Measurements from ENCODE around the gene COL5A3. TPM values are rescaled to one million over a fixed set of nuclear protein-coding genes. Genes with fewer than 3 reads are reported as not detected.

The COL5A3 gene
- total and polyA plus RNA-seq, 4 donors, result 8.4 to 15.1 (median 10.5) TPM

DNA sequence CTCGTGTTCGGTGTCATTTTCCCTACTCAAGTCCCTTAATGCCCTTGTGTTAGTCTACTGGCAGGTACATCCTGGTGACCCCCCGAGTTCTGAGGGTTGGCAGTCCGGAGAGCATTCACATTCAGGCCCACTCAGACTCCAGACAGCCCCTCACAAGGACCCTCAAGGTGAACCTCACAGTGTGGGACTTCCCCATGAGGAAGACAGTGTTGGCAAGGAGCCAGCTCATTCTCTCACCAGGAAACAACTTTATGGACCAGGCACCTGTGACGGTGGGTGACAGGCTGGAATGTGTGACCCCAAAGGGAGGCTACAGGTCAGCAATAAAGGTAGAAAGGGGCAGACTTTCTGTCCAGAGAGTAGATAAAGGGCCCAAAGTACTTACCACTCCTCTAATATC lies 27.5 kb upstream of the COL5A3 start:
- H3K36me3 ChIP-seq (ENCODE audit: control insufficient read depth in 4 of 4, insufficient read depth in 4 of 4, low read length in 4 of 4), result no peaks in the 10 kb centered on the region
- no peak overlapping the region for H3K4me3 ChIP-seq
- peaks cover 0 to 6% (median 0%) of the 10 kb centered on the region in 3 donors for H3K27me3 ChIP-seq (ENCODE audit: control insufficient read depth in 3 of 3, insufficient read depth in 3 of 3, low read length in 2 of 3)
- WGBS, 2 donors, result 58 to 67% methylated on average over 5 of the region's 5 CpGs
- peaks cover 0 to 16% (median 9%) of the 10 kb centered on the region in 4 donors for H3K9me3 ChIP-seq (ENCODE audit: control insufficient read depth in 4 of 4, insufficient read depth in 3 of 4, low read length in 3 of 4)
- ATAC-seq (ENCODE audit: insufficient read depth, low FRiP score) (no peak), DNase-seq (peak in 1 of 3 donors; percentile 2)
- no peak overlapping the region for H3K27ac ChIP-seq (ENCODE audit: low read depth in 1 of 2, low read length in 1 of 2)
- no peak overlapping the region for H3K9ac ChIP-seq (ENCODE audit: insufficient read depth in 1 of 2, low read length in 2 of 2)
- TF ChIP-seq, protein P1, sequence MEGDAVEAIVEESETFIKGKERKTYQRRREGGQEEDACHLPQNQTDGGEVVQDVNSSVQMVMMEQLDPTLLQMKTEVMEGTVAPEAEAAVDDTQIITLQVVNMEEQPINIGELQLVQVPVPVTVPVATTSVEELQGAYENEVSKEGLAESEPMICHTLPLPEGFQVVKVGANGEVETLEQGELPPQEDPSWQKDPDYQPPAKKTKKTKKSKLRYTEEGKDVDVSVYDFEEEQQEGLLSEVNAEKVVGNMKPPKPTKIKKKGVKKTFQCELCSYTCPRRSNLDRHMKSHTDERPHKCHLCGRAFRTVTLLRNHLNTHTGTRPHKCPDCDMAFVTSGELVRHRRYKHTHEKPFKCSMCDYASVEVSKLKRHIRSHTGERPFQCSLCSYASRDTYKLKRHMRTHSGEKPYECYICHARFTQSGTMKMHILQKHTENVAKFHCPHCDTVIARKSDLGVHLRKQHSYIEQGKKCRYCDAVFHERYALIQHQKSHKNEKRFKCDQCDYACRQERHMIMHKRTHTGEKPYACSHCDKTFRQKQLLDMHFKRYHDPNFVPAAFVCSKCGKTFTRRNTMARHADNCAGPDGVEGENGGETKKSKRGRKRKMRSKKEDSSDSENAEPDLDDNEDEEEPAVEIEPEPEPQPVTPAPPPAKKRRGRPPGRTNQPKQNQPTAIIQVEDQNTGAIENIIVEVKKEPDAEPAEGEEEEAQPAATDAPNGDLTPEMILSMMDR (IDR thresholded peaks at IDR 0.05; ENCODE audit: control extremely low read depth, extremely low read depth), result no peak
- no peaks in the 10 kb centered on the region for H3K4me1 ChIP-seq (ENCODE audit: control insufficient read depth in 5 of 5, insufficient read depth in 5 of 5, low read length in 5 of 5)

DNA sequence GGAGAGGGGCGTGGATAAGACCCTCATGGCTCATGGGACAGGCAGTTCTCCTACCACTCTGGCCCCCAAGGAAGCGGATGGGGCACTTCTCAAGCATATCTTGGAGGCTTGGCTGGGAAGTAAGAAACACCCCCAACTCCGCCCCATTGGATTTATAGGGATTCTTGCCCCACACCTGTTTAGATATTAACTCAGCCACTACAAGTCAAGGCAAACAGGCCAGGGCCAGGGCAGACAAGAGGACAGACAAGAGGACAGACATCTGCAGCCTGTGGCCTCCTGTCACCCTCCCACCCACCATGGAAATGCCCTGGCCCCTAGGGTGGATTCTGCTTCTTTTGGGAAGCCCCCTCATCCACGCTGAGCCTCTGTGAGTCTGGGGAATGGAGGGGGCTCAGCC lies 27.1 kb upstream of the COL5A3 start:
- WGBS, 2 donors, result 61 to 83% methylated on average over 4 of the region's 4 CpGs
- DNase-seq (no peak), ATAC-seq (ENCODE audit: insufficient read depth, low FRiP score) (no peak)
- H3K27ac ChIP-seq (ENCODE audit: low read depth in 1 of 2, low read length in 1 of 2), result no peak overlapping the region
- no peak overlapping the region for H3K4me3 ChIP-seq
- peaks cover 0 to 6% (median 0%) of the 10 kb centered on the region in 3 donors for H3K27me3 ChIP-seq (ENCODE audit: control insufficient read depth in 3 of 3, insufficient read depth in 3 of 3, low read length in 2 of 3)
- H3K36me3 ChIP-seq (ENCODE audit: control insufficient read depth in 4 of 4, insufficient read depth in 4 of 4, low read length in 4 of 4), result no peaks in the 10 kb centered on the region
- H3K4me1 ChIP-seq (ENCODE audit: control insufficient read depth in 5 of 5, insufficient read depth in 5 of 5, low read length in 5 of 5), result no peaks in the 10 kb centered on the region
- TF ChIP-seq, protein P1 (IDR thresholded peaks at IDR 0.05; ENCODE audit: control extremely low read depth, extremely low read depth), result no peak
- H3K9me3 ChIP-seq (ENCODE audit: control insufficient read depth in 4 of 4, insufficient read depth in 3 of 4, low read length in 3 of 4), result peaks cover 0 to 12% (median 6%) of the 10 kb centered on the region in 4 donors
- no peak overlapping the region for H3K9ac ChIP-seq (ENCODE audit: insufficient read depth in 1 of 2, low read length in 2 of 2)

DNA sequence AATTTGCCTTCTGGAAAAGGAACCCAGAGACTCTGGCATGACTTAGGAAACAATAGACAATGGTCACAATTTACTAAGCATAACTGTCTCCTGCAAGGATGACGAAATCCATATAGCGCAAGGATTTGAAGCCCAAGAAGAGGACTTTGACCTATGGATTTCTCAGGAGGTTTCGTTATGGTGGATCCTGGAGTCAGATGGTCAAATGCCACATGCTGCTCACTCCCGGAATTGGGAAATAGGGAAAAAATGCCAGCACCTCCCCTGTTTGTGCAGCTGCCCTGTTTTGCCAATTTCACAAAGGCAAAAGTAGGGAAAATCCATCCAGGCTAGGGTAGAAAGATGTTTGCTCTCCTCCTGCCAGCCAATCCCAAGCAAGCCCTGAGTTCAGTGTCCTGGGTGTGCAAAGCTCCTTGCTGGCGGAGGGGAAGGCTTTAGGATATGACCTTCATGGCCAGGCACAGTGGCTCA lies 26.3 kb upstream of the COL5A3 start:
- Histone ChIP-seq H3K4me3 (no peak overlapping the region), H3K4me1 (ENCODE audit: control insufficient read depth in 5 of 5, insufficient read depth in 5 of 5, low read length in 5 of 5) (no peaks in the 10 kb centered on the region), H3K27ac (ENCODE audit: low read depth in 1 of 2, low read length in 1 of 2) (no peak overlapping the region), H3K9me3 (ENCODE audit: control insufficient read depth in 4 of 4, insufficient read depth in 3 of 4, low read length in 3 of 4) (peaks cover 0 to 7% (median 2%) of the 10 kb centered on the region in 4 donors), H3K27me3 (ENCODE audit: control insufficient read depth in 3 of 3, insufficient read depth in 3 of 3, low read length in 2 of 3) (peaks cover 0 to 6% (median 0%) of the 10 kb centered on the region in 3 donors), H3K9ac (ENCODE audit: insufficient read depth in 1 of 2, low read length in 2 of 2) (no peak overlapping the region), H3K36me3 (ENCODE audit: control insufficient read depth in 4 of 4, insufficient read depth in 4 of 4, low read length in 4 of 4) (no peaks in the 10 kb centered on the region)
- ATAC-seq (ENCODE audit: insufficient read depth, low FRiP score), result no peak
- WGBS, 2 donors, result 71 to 78% methylated on average over 5 of the region's 5 CpGs
- DNase-seq, result no peak
- TF ChIP-seq, protein P1 (IDR thresholded peaks at IDR 0.05; ENCODE audit: control extremely low read depth, extremely low read depth), result no peak

DNA sequence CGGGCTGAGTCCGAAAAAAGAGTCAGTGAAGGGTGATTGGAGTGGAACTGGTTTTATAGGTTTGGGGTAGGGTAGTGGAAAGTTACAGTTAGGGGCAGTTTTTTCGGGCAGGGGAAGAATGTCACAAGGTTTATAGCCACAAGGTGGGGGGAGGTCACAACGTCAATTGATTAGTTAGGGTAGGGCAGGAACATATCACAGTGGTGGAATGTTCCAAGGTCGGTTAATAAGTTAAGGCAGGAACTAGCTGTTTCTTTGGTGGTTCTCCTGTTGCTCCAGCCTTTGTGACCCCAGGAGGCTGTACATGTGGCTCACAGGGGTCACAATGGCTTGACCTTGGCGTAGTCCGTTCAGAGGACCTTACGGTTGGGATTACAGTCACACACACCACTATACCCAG lies 23.3 kb upstream of the COL5A3 start:
- ATAC-seq (ENCODE audit: insufficient read depth, low FRiP score), result no peak

More for the DNA sequence above, 23.3 kb upstream of the COL5A3 start:
- H3K4me1 ChIP-seq (ENCODE audit: control insufficient read depth in 5 of 5, insufficient read depth in 5 of 5, low read length in 5 of 5), result no peaks in the 10 kb centered on the region
- no peaks in the 10 kb centered on the region for H3K36me3 ChIP-seq (ENCODE audit: control insufficient read depth in 4 of 4, insufficient read depth in 4 of 4, low read length in 4 of 4)
- DNase-seq, result no peak
- peaks cover 0 to 10% (median 0%) of the 10 kb centered on the region in 3 donors for H3K27me3 ChIP-seq (ENCODE audit: control insufficient read depth in 3 of 3, insufficient read depth in 3 of 3, low read length in 2 of 3)
- H3K4me3 ChIP-seq, result no peak overlapping the region
- no peak overlapping the region for H3K27ac ChIP-seq (ENCODE audit: low read depth in 1 of 2, low read length in 1 of 2)
- 70 to 73% methylated on average over 8 of the region's 8 CpGs for WGBS, 2 donors
- no peak overlapping the region for H3K9ac ChIP-seq (ENCODE audit: insufficient read depth in 1 of 2, low read length in 2 of 2)
- H3K9me3 ChIP-seq (ENCODE audit: control insufficient read depth in 4 of 4, insufficient read depth in 3 of 4, low read length in 3 of 4), result peaks cover 0 to 2% (median 0%) of the 10 kb centered on the region in 4 donors
- TF ChIP-seq, protein P1 (IDR thresholded peaks at IDR 0.05; ENCODE audit: control extremely low read depth, extremely low read depth), result no peak

Measured in lung (tissue), 12 donors.